GM18951 (cell line): ENCODE measurements around the gene ZNF584.

ENCODE experiments used
- POLR2A ChIP-seq: IDR thresholded peaks from 4 replicates; pipeline ENCODE4 v1.6.1; 2011; ENCODE audit warnings: mild to moderate bottlenecking; ENCODE audit not compliant: insufficient read length, insufficient read depth; ENCODE audit errors: extremely low read depth
- in situ Hi-C: fragments of 300-500 bp; cut with MboI; formaldehyde crosslinking; loops from one replicate; pipeline ENCODE4 v1.12.0; 2022; ENCODE audit warnings: low sequenced_read_pairs, mixed read lengths, inconsistent platforms; ENCODE audit not compliant: unreplicated experiment

Gene ZNF584

GRCh38 chr19:58450856-58451357 lies 42.5 kb downstream of the ZNF584 start:
- no peak for TF ChIP-seq POLR2A
- in situ Hi-C loops: no loop called here

- in situ Hi-C loops: no loop called here
- TF ChIP-seq POLR2A: peak; percentile 71
Observed at GRCh38 chr19:58451358-58452101, 43.1 kb downstream of the ZNF584 start, which contains the start of gene ZNF324B. ZNF324B (plus strand) TSS chr19:58451622; CDS start chr19:58453702, 2,080 bp downstream.

GRCh38 chr19:58453743-58454142 lies 45.3 kb downstream of the ZNF584 start:
- TF ChIP-seq POLR2A: no peak
- in situ Hi-C loops: no loop called here

GRCh38 chr19:58455306-58455705 lies 46.9 kb downstream of the ZNF584 start:
- in situ Hi-C loops: no loop called here
- no peak for TF ChIP-seq POLR2A

- in situ Hi-C loops: no loop called here
- no peak for TF ChIP-seq POLR2A
Observed at GRCh38 chr19:58456111-58456510, 47.7 kb downstream of the ZNF584 start.

GRCh38 chr19:58460039-58460438 lies 51.6 kb downstream of the ZNF584 start:
- no peak for TF ChIP-seq POLR2A
- in situ Hi-C loops: no loop called here

- in situ Hi-C loops: no loop called here
- TF ChIP-seq POLR2A: no peak
Observed at GRCh38 chr19:58466089-58466759, 57.8 kb downstream of the ZNF584 start.

- in situ Hi-C loops: no loop called here
- peak; percentile 79 for TF ChIP-seq POLR2A
Observed at GRCh38 chr19:58466760-58467589, 58.5 kb downstream of the ZNF584 start, which contains the start of gene ZNF324. ZNF324 (plus strand) TSS chr19:58467080; CDS start chr19:58469186, 2,106 bp downstream.
